Epidermal melanocyte (primary cell): Measurements from ENCODE around the gene HDAC4.

ENCODE experiments used
- DNase-seq: peaks from one replicate; pipeline ENCODE4 v3.0.0; 2011; ENCODE audit warnings: low spot score; ENCODE audit not compliant: insufficient read length

The HDAC4 gene

GRCh38 chr2:239239607-239240413 is 161.0 kb downstream of the HDAC4 start:
- no peak for DNase-seq

- DNase-seq, result no peak
Measured at GRCh38 chr2:239238839-239239606, 161.8 kb downstream of the HDAC4 start.

GRCh38 chr2:239238381-239238780 is 162.4 kb downstream of the HDAC4 start:
- no peak for DNase-seq

- DNase-seq, result no peak
Measured at GRCh38 chr2:239236808-239237205, 164.0 kb downstream of the HDAC4 start.

- DNase-seq, result no peak
Measured at GRCh38 chr2:239236043-239236807, 164.6 kb downstream of the HDAC4 start.

GRCh38 chr2:239235311-239235710 is 165.5 kb downstream of the HDAC4 start:
- DNase-seq, result no peak

GRCh38 chr2:239234191-239235175 is 166.3 kb downstream of the HDAC4 start:
- no peak for DNase-seq

GRCh38 chr2:239233576-239233975 is 167.2 kb downstream of the HDAC4 start:
- DNase-seq, result no peak

GRCh38 chr2:239232195-239232578 is 168.6 kb downstream of the HDAC4 start:
- DNase-seq, result no peak

GRCh38 chr2:239231231-239232194 is 169.3 kb downstream of the HDAC4 start:
- DNase-seq, result no peak

GRCh38 chr2:239230318-239231052 is 170.3 kb downstream of the HDAC4 start:
- no peak for DNase-seq

GRCh38 chr2:239229545-239230279 is 171.1 kb downstream of the HDAC4 start:
- no peak for DNase-seq

- DNase-seq, result no peak
Measured at GRCh38 chr2:239227661-239228371, 173.0 kb downstream of the HDAC4 start.

GRCh38 chr2:239226677-239227581 is 173.9 kb downstream of the HDAC4 start:
- no peak for DNase-seq

GRCh38 chr2:239225871-239226561 is 174.8 kb downstream of the HDAC4 start:
- no peak for DNase-seq

- no peak for DNase-seq
Measured at GRCh38 chr2:239225371-239225851, 175.4 kb downstream of the HDAC4 start.
